Adipocyte (in vitro differentiated cells): ENCODE data around the gene WDR17.

Source experiments
- DNase-seq: peaks from one replicate; pipeline ENCODE4 v3.0.0-alpha.2; 2015; ENCODE audit warnings: low read depth
- H3K27me3 ChIP-seq: replicated peaks from 2 replicates; pipeline ENCODE4 v1.7.0; 2013; ENCODE audit warnings: mild to moderate bottlenecking, low read length, moderate library complexity; ENCODE audit not compliant: control insufficient read depth, insufficient read depth
- H3K36me3 ChIP-seq: 2 replicates; pipeline ENCODE4 v1.7.0; 2013; ENCODE audit warnings: low read length, mild to moderate bottlenecking, moderate library complexity; ENCODE audit not compliant: control insufficient read depth, insufficient read depth, severe bottlenecking
- H3K4me1 ChIP-seq: 2 replicates; pipeline ENCODE4 v1.7.0; 2013; ENCODE audit warnings: mild to moderate bottlenecking, low read length, moderate library complexity; ENCODE audit not compliant: control insufficient read depth, insufficient read depth
- H3K4me3 ChIP-seq: 2 replicates; pipeline ENCODE4 v1.7.0; 2013; ENCODE audit warnings: mild to moderate bottlenecking, low read length, moderate library complexity
- H3K9ac ChIP-seq: 2 replicates; pipeline ENCODE4 v1.7.0; 2013; ENCODE audit warnings: mild to moderate bottlenecking, low read length, moderate library complexity
- H3K9me3 ChIP-seq: 2 replicates; pipeline ENCODE4 v1.7.0; 2013; ENCODE audit warnings: mild to moderate bottlenecking, low read length, moderate library complexity; ENCODE audit not compliant: control insufficient read depth

The WDR17 gene

GRCh38 chr4:176222149-176222548 is 156.5 kb downstream of the WDR17 start:
- no peak overlapping the region for H3K4me3 ChIP-seq
- H3K9ac ChIP-seq: no peak overlapping the region
- no peaks in the 10 kb centered on the region for H3K9me3 ChIP-seq
- no peaks in the 10 kb centered on the region for H3K36me3 ChIP-seq
- H3K27me3 ChIP-seq: no peaks in the 10 kb centered on the region
- no peaks in the 10 kb centered on the region for H3K4me1 ChIP-seq
- DNase-seq: no peak

GRCh38 chr4:176223561-176223960 is 157.9 kb downstream of the WDR17 start:
- DNase-seq: no peak
- H3K27me3 ChIP-seq: no peaks in the 10 kb centered on the region

DNA sequence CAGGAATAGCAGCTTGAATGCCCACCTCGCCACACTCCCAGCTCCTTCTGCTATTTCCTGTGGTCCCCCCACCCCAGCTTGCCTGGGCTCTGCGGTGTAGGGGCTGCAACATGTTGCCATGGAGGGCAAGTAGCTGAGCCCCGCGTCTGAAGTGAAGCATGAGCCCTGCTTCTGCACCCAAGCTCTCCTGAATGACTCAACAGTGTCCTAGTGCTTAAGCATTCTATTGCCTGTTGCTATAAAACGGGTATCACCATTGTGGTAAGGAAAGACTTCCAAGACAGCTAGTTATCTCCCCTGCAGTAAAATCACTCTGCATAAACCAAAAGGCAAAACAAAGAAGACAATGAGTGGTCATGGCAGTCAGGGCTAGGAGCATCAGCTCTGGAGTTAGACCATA is 161.1 kb downstream of the WDR17 start:
- Histone ChIP-seq H3K9me3 (no peaks in the 10 kb centered on the region), H3K36me3 (no peaks in the 10 kb centered on the region), H3K9ac (no peak overlapping the region), H3K27me3 (no peaks in the 10 kb centered on the region), H3K4me3 (no peak overlapping the region), H3K4me1 (peaks cover 15% of the 10 kb centered on the region)
- DNase-seq: no peak

More at GRCh38 chr4:176223561-176223960, 157.9 kb downstream of the WDR17 start:
- Histone ChIP-seq H3K36me3 (no peaks in the 10 kb centered on the region), H3K9me3 (no peaks in the 10 kb centered on the region), H3K9ac (no peak overlapping the region), H3K4me1 (peaks cover 9% of the 10 kb centered on the region), H3K4me3 (no peak overlapping the region)

DNA sequence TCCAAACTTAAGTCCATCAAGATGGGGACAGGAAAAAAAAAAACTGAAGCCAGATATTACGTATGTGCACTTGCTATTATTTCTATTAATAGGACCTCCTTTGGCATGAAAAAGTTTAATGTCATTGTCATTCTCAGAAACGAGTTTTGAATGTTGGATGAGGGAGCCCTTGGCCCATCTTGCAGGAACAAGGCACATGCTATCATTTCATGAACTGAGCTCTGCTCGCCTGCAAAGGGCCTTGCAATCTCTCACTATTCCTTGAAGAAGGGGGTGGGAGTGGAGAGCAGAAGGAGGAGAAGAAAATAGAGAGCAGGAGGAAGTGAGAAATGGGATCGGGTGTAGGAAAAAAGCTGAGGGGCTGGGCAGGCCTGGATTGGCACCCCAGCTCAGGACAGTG is 164.0 kb downstream of the WDR17 start:
- Histone ChIP-seq H3K4me1 (peaks cover 15% of the 10 kb centered on the region), H3K9ac (no peak overlapping the region), H3K36me3 (no peaks in the 10 kb centered on the region), H3K4me3 (no peak overlapping the region), H3K27me3 (no peaks in the 10 kb centered on the region), H3K9me3 (no peaks in the 10 kb centered on the region)
- DNase-seq: no peak
